Lower leg skin (tissue), 4 donors: ENCODE results near the gene TMEM150B. TPM values are rescaled to one million over a fixed set of nuclear protein-coding genes. Genes with fewer than 3 reads are reported as not detected.

Source experiments
- DNase-seq, 2 donors: peaks; one replicate each; pipeline ENCODE4 v3.0.0-alpha.2; 2019; ENCODE audit warnings: low spot score in 2 of 2
- H3K4me3 ChIP-seq: fragments of 200-600 bp; sonication (generic); 2 replicates; pipeline ENCODE4 v1.5.1; 2017; ENCODE audit warnings: mild to moderate bottlenecking, low read depth; ENCODE audit not compliant: poor library complexity, severe bottlenecking
- CTCF ChIP-seq, 3 donors: fragments of 450-650 bp; IDR thresholded peaks; one replicate each; pipeline ENCODE4 v1.5.1; 2016; ENCODE audit warnings: antibody characterized with exemption in 3 of 3, mild to moderate bottlenecking in 3 of 3, moderate library complexity in 2 of 3
- POLR2A ChIP-seq, 2 donors: fragments of 450-650 bp; IDR thresholded peaks; one replicate each; pipeline ENCODE4 v1.6.1; 2016 to 2017; ENCODE audit warnings: antibody characterized with exemption in 2 of 2, mild to moderate bottlenecking in 1 of 2, moderate library complexity in 1 of 2
- WGBS, 2 donors: methylation state at CpG; one replicate each; pipeline ENCODE4 v1.1.5; 2018; 5-methylcytosine and 5-hydroxymethylcytosine counted together
- intact Hi-C: fragments of 100-400 bp; cut with DNase I; formaldehyde crosslinking; loops from one replicate; pipeline ENCODE4 v1.15.0; 2023; ENCODE audit warnings: low total_unique reads
- total RNA-seq, 4 donors: library from RNA; depleted of rRNA; stranded (reverse); fragments of >200 nt; gene quantifications; one replicate each; pipeline ENCODE4 v1.1.0, GENCODE V29; 2016

TMEM150B gene
- total RNA-seq, 4 donors from 2014 or later, result 0.58 TPM; not detected in 3

GRCh38 chr19:55266404-55266803, 58.7 kb downstream of the TMEM150B start:
- no peak overlapping the region for H3K4me3 ChIP-seq
- TF ChIP-seq CTCF (IDR thresholded peaks at IDR 0.05) (no peak), POLR2A (IDR thresholded peaks at IDR 0.05) (no peak)
- 96 to 100% methylated on average over 3 of the region's 3 CpGs for WGBS, 2 donors
- intact Hi-C loops, result no loop called here
- DNase-seq, result no peak

- DNase-seq, result no peak
- intact Hi-C loops, result no loop called here
- H3K4me3 ChIP-seq, result no peak overlapping the region
- no peak for TF ChIP-seq POLR2A (IDR thresholded peaks at IDR 0.05)
- no peak for TF ChIP-seq CTCF (IDR thresholded peaks at IDR 0.05)
- 95 to 97% methylated on average over 11 to 12 of the region's 12 CpGs for WGBS, 2 donors
Observed at GRCh38 chr19:55265723-55266386, 59.3 kb downstream of the TMEM150B start.

GRCh38 chr19:55265173-55265572, 60.0 kb downstream of the TMEM150B start:
- 93 to 95% methylated on average over 16 of the region's 16 CpGs for WGBS, 2 donors
- peak in 1 of 2 donors; percentile 82 for DNase-seq
- TF ChIP-seq POLR2A (IDR thresholded peaks at IDR 0.05), result no peak
- H3K4me3 ChIP-seq, result no peak overlapping the region
- intact Hi-C loops, result no loop called here

GRCh38 chr19:55264531-55264930, 60.6 kb downstream of the TMEM150B start:
- DNase-seq, result no peak
- intact Hi-C loops, result no loop called here
- no peak overlapping the region for H3K4me3 ChIP-seq
- WGBS, 2 donors, result 83 to 85% methylated on average over 5 of the region's 5 CpGs
- no peak for TF ChIP-seq POLR2A (IDR thresholded peaks at IDR 0.05)
- TF ChIP-seq CTCF (IDR thresholded peaks at IDR 0.05), result no peak

Other genes with a start within 250 kb of the TMEM150B start
- gene EPS8L1, start 249.5 kb downstream of the TMEM150B start, total RNA-seq, result 100 to 1,000 TPM; 394 to 678 (median 540) TPM
- 100 to 1,000 TPM in 1 of 4 donors, 10 to 100 TPM in 3; 55.5 to 103 (median 79.4) TPM for gene PPP1R12C, start 207.7 kb downstream of the TMEM150B start, total RNA-seq
- 10 to 100 TPM; 24.0 to 56.1 (median 42.6) TPM for gene TNNT1, start 176.1 kb downstream of the TMEM150B start, total RNA-seq
- gene TNNI3, start 167.6 kb downstream of the TMEM150B start, total RNA-seq, result 1 to 10 TPM in 2 of 4 donors, not detected in 2; 1.4 to 2.8 TPM
- gene DNAAF3, start 158.7 kb downstream of the TMEM150B start, total RNA-seq, result 10 to 100 TPM in 1 of 4 donors, 1 to 10 TPM in 1, under 1 TPM in 2; 0.71 to 10.3 (median 0.99) TPM
- gene SYT5, start 145.1 kb downstream of the TMEM150B start, total RNA-seq, result under 1 TPM in 3 of 4 donors, not detected in 1; 0.10 to 0.65 (median 0.26) TPM
- gene PTPRH, start 115.8 kb downstream of the TMEM150B start, total RNA-seq, result 1 to 10 TPM in 1 of 4 donors, under 1 TPM in 3; 0.22 to 1.3 (median 0.52) TPM
- gene TMEM86B, start 96.6 kb downstream of the TMEM150B start, total RNA-seq, result 1 to 10 TPM; 1.1 to 2.4 (median 1.6) TPM
- gene PPP6R1, start 66.3 kb downstream of the TMEM150B start, total RNA-seq, result 10 to 100 TPM; 29.4 to 47.9 (median 37.5) TPM
- 10 to 100 TPM; 17.8 to 35.5 (median 25.6) TPM for gene HSPBP1, start 45.2 kb downstream of the TMEM150B start, total RNA-seq
- gene BRSK1, start 41.3 kb downstream of the TMEM150B start, total RNA-seq, result 1 to 10 TPM in 1 of 4 donors, under 1 TPM in 1, not detected in 2; 0.44 to 4.6 TPM
- 10 to 100 TPM; 16.5 to 25.4 (median 20.3) TPM for gene KMT5C, start 14.5 kb upstream of the TMEM150B start, total RNA-seq
- gene COX6B2, start 29.4 kb upstream of the TMEM150B start, total RNA-seq, result 1 to 10 TPM in 1 of 4 donors, under 1 TPM in 2, not detected in 1; 0.42 to 1.1 (median 0.49) TPM
- not detected for gene GARIN5B, start 37.9 kb upstream of the TMEM150B start, total RNA-seq
- under 1 TPM in 3 of 4 donors, not detected in 1; 0.23 to 0.68 (median 0.46) TPM for gene IL11, start 45.1 kb upstream of the TMEM150B start, total RNA-seq
- not detected for gene TMEM190, start 51.5 kb upstream of the TMEM150B start, total RNA-seq
- gene TMEM238, start 59.0 kb upstream of the TMEM150B start, total RNA-seq, result 10 to 100 TPM; 32.2 to 61.6 (median 47.5) TPM
- 100 to 1,000 TPM; 466 to 875 (median 590) TPM for gene RPL28, start 60.6 kb upstream of the TMEM150B start, total RNA-seq
- 10 to 100 TPM in 1 of 4 donors, 1 to 10 TPM in 3; 6.2 to 14.6 (median 9.2) TPM for gene UBE2S, start 82.4 kb upstream of the TMEM150B start, total RNA-seq
- gene SHISA7, start 118.0 kb upstream of the TMEM150B start, total RNA-seq, result under 1 TPM in 1 of 4 donors, not detected in 3; 0.10 TPM
- gene ISOC2, start 136.3 kb upstream of the TMEM150B start, total RNA-seq, result 10 to 100 TPM; 31.0 to 73.1 (median 66.4) TPM
- gene C19orf85, start 139.4 kb upstream of the TMEM150B start, total RNA-seq, result not detected
- 10 to 100 TPM in 3 of 4 donors, 1 to 10 TPM in 1; 5.4 to 17.9 (median 12.2) TPM for gene ZNF628, start 151.3 kb upstream of the TMEM150B start, total RNA-seq
- 1 to 10 TPM; 2.5 to 5.3 (median 4.1) TPM for gene NAT14, start 159.8 kb upstream of the TMEM150B start, total RNA-seq
- 1 to 10 TPM in 3 of 4 donors, under 1 TPM in 1; 0.64 to 6.2 (median 3.0) TPM for gene SSC5D, start 163.1 kb upstream of the TMEM150B start, total RNA-seq
- not detected for gene SBK2, start 211.8 kb upstream of the TMEM150B start, total RNA-seq
- gene SBK3, start 220.2 kb upstream of the TMEM150B start, total RNA-seq, result under 1 TPM in 1 of 4 donors, not detected in 3; 0.26 TPM